GM21423 (cell line): Measurements from ENCODE around the gene SLC25A47.
A peak's percentile ranks its signal among the peaks of the same experiment; 100 is the strongest.
"Not testable (repeated sequence)": the region's sequence is repeated elsewhere in the genome, so short reads cannot be mapped to it uniquely, and the experiment has no call there.

Source experiments
- ATAC-seq: cut with Tn5 transposase; IDR thresholded peaks from one replicate; pipeline ENCODE4 v1.9.1; 2021; ENCODE audit warnings: mild to moderate bottlenecking, moderate library complexity; ENCODE audit not compliant: unreplicated experiment

SLC25A47 gene

GRCh38 chr14:100323121-100323941, at the start of gene SLC25A47:
Gene SLC25A47, plus strand, starts transcription at chr14:100323339. Its CDS starts 76 bp downstream, at chr14:100323415.
- ATAC-seq: no peak

GRCh38 chr14:100274250-100274649, 48.9 kb upstream of the SLC25A47 start:
- no peak for ATAC-seq

- ATAC-seq: no peak
Measured at GRCh38 chr14:100275214-100275613, 47.9 kb upstream of the SLC25A47 start.

GRCh38 chr14:100278702-100279101, 44.4 kb upstream of the SLC25A47 start:
- ATAC-seq: peak; percentile 80

- no peak for ATAC-seq
Measured at GRCh38 chr14:100279133-100279532, 44.0 kb upstream of the SLC25A47 start.

GRCh38 chr14:100279563-100279962, 43.6 kb upstream of the SLC25A47 start:
- no peak for ATAC-seq

- ATAC-seq: no peak
Measured at GRCh38 chr14:100281286-100282082, 41.7 kb upstream of the SLC25A47 start.

- ATAC-seq: no peak
Measured at GRCh38 chr14:100282083-100282350, 41.1 kb upstream of the SLC25A47 start.

GRCh38 chr14:100282766-100283419, 40.2 kb upstream of the SLC25A47 start:
- ATAC-seq: no peak

- ATAC-seq: not testable (repeated sequence)
Measured at GRCh38 chr14:100283436-100283835, 39.7 kb upstream of the SLC25A47 start.

GRCh38 chr14:100283984-100284881, 38.9 kb upstream of the SLC25A47 start:
- ATAC-seq: no peak

- ATAC-seq: peak; percentile 86
Measured at GRCh38 chr14:100285021-100285912, 37.9 kb upstream of the SLC25A47 start.

GRCh38 chr14:100285913-100286400, 37.2 kb upstream of the SLC25A47 start:
- no peak for ATAC-seq

GRCh38 chr14:100286484-100287191, 36.5 kb upstream of the SLC25A47 start:
- no peak for ATAC-seq

- ATAC-seq: no peak
Measured at GRCh38 chr14:100287202-100287997, 35.7 kb upstream of the SLC25A47 start.

GRCh38 chr14:100287998-100288295, 35.2 kb upstream of the SLC25A47 start:
- not testable (repeated sequence) for ATAC-seq

GRCh38 chr14:100288382-100289185, 34.6 kb upstream of the SLC25A47 start:
- ATAC-seq: no peak
